Osteocyte (in vitro differentiated cells): Measurements from ENCODE around the gene DMAC1. TPM values are rescaled to one million over a fixed set of nuclear protein-coding genes. Genes with fewer than 3 reads are reported as not detected.

Experiments used
- DNase-seq: peaks from one replicate; pipeline ENCODE4 v3.0.0; 2021; ENCODE audit warnings: mixed read lengths; ENCODE audit not compliant: unreplicated experiment; ENCODE audit errors: extremely low spot score
- H3K27ac Mint-ChIP-seq: one replicate; pipeline ENCODE4 v1.8.0; 2021; ENCODE audit warnings: mild to moderate bottlenecking, mixed read lengths; ENCODE audit not compliant: unreplicated experiment
- H3K27me3 Mint-ChIP-seq: one replicate; pipeline ENCODE4 v1.8.0; 2021; ENCODE audit warnings: mixed read lengths; ENCODE audit not compliant: unreplicated experiment
- H3K36me3 Mint-ChIP-seq: one replicate; pipeline ENCODE4 v1.8.0; 2021; ENCODE audit warnings: mixed read lengths; ENCODE audit not compliant: unreplicated experiment
- H3K4me1 Mint-ChIP-seq: one replicate; pipeline ENCODE4 v1.8.0; 2021; ENCODE audit warnings: mixed read lengths; ENCODE audit not compliant: unreplicated experiment
- H3K4me3 Mint-ChIP-seq: one replicate; pipeline ENCODE4 v1.8.0; 2021; ENCODE audit warnings: mild to moderate bottlenecking, moderate library complexity, mixed read lengths; ENCODE audit not compliant: unreplicated experiment
- H3K9me3 Mint-ChIP-seq: one replicate; pipeline ENCODE4 v1.8.0; 2021; ENCODE audit warnings: mixed read lengths; ENCODE audit not compliant: unreplicated experiment
- total RNA-seq: library from RNA; stranded (reverse); gene quantifications from 2 replicates; pipeline ENCODE4 v1.2.1, GENCODE V29; 2021
- TF ChIP-seq, protein P1 (sequence below): fragments of 200-600 bp; sonication (generic); IDR thresholded peaks from 2 replicates; pipeline ENCODE4 v1.5.0; 2021; ENCODE audit warnings: antibody characterized with exemption, mild to moderate bottlenecking, moderate library complexity

DMAC1 gene
- total RNA-seq, 1 donor from 2014 or later = 41.6 TPM

DNA sequence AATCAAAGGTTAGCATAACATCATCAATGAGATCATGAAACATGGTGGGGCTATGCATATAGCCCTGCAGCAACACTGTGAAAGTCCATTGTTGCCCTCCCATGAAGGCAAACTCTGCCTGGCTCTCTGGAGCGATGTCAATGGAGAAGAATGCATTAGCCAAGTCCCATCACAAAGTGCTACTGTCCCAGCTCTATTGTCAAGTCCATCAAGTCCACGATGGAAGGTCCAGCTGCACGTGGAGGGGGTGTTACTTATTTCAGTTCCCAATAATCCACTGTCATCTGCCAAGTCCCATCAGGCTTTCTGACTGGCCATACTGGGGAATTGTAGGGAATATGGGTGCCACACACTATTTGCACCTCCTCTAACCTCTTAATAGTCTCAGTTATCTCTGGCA lies 10.8 kb downstream of the DMAC1 start:
- DNase-seq = no peak
- TF ChIP-seq, protein P1, sequence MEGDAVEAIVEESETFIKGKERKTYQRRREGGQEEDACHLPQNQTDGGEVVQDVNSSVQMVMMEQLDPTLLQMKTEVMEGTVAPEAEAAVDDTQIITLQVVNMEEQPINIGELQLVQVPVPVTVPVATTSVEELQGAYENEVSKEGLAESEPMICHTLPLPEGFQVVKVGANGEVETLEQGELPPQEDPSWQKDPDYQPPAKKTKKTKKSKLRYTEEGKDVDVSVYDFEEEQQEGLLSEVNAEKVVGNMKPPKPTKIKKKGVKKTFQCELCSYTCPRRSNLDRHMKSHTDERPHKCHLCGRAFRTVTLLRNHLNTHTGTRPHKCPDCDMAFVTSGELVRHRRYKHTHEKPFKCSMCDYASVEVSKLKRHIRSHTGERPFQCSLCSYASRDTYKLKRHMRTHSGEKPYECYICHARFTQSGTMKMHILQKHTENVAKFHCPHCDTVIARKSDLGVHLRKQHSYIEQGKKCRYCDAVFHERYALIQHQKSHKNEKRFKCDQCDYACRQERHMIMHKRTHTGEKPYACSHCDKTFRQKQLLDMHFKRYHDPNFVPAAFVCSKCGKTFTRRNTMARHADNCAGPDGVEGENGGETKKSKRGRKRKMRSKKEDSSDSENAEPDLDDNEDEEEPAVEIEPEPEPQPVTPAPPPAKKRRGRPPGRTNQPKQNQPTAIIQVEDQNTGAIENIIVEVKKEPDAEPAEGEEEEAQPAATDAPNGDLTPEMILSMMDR = no peak
- Mint-ChIP-seq H3K4me3 (no peak overlapping the region), H3K27me3 (no peaks in the 10 kb centered on the region), H3K36me3 (no peaks in the 10 kb centered on the region), H3K4me1 (no peaks in the 10 kb centered on the region), H3K9me3 (no peaks in the 10 kb centered on the region), H3K27ac (no peak overlapping the region)

DNA sequence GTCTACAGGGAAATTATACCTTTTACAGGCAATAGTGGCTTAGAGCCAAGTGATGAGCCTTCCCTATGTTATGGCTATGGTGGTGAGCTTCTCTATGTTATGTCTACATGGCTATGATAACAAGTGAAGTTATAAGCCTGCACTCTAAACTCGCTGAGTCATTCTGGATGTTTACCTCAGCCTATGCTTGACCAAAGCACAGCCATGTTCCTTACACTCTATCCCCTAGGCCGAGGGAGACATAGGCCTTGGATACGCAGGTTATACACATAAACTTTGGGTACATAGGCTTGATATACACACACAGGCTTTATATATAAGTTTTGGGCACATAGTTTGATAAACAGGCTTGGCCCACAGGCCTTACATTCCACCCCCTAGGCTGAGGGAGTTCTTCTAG lies 13.8 kb downstream of the DMAC1 start:
- Mint-ChIP-seq H3K27me3 (no peaks in the 10 kb centered on the region), H3K27ac (no peak overlapping the region), H3K4me3 (no peak overlapping the region), H3K36me3 (no peaks in the 10 kb centered on the region), H3K9me3 (no peaks in the 10 kb centered on the region), H3K4me1 (no peaks in the 10 kb centered on the region)
- TF ChIP-seq, protein P1 = no peak
- no peak for DNase-seq

DNA sequence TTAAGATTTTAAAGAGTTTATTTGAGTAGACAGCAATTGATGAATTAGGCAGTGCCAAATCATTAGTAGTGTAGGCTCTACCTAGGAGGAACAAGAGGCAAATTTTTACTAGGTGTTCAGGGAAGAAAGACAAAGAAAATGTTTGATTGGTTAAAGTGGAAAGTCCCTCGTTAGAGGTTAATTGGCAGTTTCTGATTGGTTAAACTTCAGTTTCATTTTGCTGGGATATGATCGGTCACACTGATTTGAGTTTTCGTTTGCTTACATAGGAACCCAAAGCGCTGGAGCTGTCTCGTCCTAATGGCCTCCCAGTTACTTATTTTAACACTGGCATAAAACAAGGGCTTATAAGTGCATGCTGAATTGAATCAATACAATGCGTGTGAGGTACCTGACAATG lies 15.1 kb downstream of the DMAC1 start:
- Mint-ChIP-seq H3K4me1 (no peaks in the 10 kb centered on the region), H3K4me3 (no peak overlapping the region), H3K9me3 (no peaks in the 10 kb centered on the region), H3K27me3 (no peaks in the 10 kb centered on the region), H3K36me3 (no peaks in the 10 kb centered on the region), H3K27ac (no peak overlapping the region)
- TF ChIP-seq, protein P1 = no peak
- no peak for DNase-seq

DNA sequence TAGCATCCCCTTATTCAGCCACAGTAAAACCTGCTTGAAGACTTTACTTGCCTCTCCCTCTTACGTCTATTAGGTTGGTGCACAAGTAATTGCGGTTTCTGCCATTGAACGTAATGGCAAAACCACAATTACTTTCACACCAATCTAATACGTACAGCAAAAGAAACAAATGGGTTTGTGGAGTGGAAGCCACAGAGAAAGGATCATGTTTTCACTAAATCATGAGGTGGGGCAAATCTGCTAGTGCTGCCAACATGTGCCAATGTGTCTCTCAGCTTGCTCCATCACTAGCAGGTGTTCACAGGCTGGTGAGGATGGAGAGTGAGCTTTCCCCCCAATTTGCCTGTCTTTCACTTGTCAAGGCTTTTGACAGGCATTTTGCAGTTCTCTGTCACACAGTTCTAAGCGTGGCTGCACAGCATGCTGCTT lies 15.9 kb downstream of the DMAC1 start:
- H3K27me3 Mint-ChIP-seq = no peaks in the 10 kb centered on the region
- H3K9me3 Mint-ChIP-seq = no peaks in the 10 kb centered on the region
- no peak overlapping the region for H3K4me3 Mint-ChIP-seq
- TF ChIP-seq, protein P1 = no peak
- no peak for DNase-seq
- H3K27ac Mint-ChIP-seq = no peak overlapping the region
- H3K36me3 Mint-ChIP-seq = no peaks in the 10 kb centered on the region
- no peaks in the 10 kb centered on the region for H3K4me1 Mint-ChIP-seq

DNA sequence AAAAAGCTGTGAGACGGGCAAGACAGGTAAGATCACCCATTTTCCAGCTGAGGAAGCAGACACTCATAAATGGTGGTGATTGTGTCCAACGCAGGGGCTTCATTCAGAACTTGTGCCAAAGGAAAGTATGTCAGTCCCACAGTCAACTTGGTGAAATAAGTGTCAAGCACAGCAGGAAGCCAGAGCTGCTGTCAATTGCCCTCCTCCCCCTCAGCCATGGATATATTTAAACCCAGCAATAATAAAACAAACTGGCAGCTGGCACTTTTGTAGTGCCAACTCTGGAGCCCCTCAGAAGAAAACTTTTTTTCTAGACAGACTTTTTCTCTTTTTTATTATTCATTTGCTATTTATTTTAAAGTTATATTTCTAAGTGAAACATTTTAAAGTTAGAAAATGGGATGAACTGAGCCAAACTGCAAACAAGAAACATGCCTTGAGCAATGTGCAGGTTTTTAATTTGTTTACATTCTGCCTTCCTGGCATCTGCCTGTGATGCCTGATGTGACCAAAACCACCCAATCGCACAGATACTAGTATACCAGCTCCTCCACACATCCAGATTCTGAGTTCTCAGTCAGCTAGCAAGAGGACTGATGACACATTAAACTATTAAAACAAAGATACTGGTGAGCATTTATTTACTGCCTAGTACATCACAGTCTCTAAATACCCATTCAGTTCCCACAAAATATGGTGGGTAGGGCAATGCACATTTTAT lies 17.0 kb downstream of the DMAC1 start:
- Mint-ChIP-seq H3K27me3 (no peaks in the 10 kb centered on the region), H3K9me3 (no peaks in the 10 kb centered on the region), H3K36me3 (no peaks in the 10 kb centered on the region), H3K4me1 (no peaks in the 10 kb centered on the region), H3K4me3 (no peak overlapping the region), H3K27ac (no peak overlapping the region)
- TF ChIP-seq, protein P1 = no peak
- no peak for DNase-seq
